GM06990 (cell line): ENCODE data around the gene TTC28.

Experiments used
- DNase-seq: peaks from one replicate; pipeline ENCODE4 v3.0.0-alpha.2; 2011; ENCODE audit not compliant: insufficient read length; ENCODE audit errors: extremely low read depth
- H3K27me3 ChIP-seq: replicated peaks from 2 replicates; pipeline ENCODE4 v1.6.0; 2011; ENCODE audit warnings: low read length; ENCODE audit not compliant: control insufficient read depth, insufficient read depth
- H3K36me3 ChIP-seq: 2 replicates; pipeline ENCODE4 v1.5.1; 2011; ENCODE audit warnings: low read length; ENCODE audit not compliant: control insufficient read depth, insufficient read depth
- H3K4me3 ChIP-seq: replicated peaks from 2 replicates; pipeline ENCODE4 v1.5.1; 2011; ENCODE audit warnings: low read depth, mild to moderate bottlenecking, control low read depth, low read length
- CTCF ChIP-seq: IDR thresholded peaks from 2 replicates; pipeline ENCODE4 v1.5.1; 2011; ENCODE audit warnings: low read length, control low read depth, mild to moderate bottlenecking, inconsistent platforms; ENCODE audit not compliant: insufficient read depth, poor library complexity, severe bottlenecking

Gene TTC28

DNA sequence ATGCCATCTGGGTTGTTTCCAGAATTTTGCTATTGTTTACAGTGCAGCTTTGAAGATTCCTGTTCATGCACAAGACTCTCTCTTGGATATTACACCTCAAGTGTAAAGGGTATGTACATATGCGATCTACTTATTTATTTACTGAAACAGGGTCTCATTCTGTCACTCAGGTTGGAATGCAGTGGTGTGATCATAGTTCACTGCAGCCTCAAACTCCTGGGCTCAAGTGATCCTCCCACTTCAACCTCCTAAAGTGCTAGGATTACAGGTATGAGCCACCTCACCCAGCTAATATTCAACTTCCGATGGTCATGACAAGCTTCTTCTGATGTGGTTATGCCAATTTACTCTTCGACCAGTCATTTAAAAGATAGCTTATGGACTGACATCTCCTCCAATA is 602.5 kb downstream of the TTC28 start:
- TF ChIP-seq CTCF: no peak
- Histone ChIP-seq H3K36me3 (no peaks in the 10 kb centered on the region), H3K27me3 (peaks cover 2% of the 10 kb centered on the region; the same call in 1 of the 2 replicates), H3K4me3 (no peak overlapping the region)
- no peak for DNase-seq

DNA sequence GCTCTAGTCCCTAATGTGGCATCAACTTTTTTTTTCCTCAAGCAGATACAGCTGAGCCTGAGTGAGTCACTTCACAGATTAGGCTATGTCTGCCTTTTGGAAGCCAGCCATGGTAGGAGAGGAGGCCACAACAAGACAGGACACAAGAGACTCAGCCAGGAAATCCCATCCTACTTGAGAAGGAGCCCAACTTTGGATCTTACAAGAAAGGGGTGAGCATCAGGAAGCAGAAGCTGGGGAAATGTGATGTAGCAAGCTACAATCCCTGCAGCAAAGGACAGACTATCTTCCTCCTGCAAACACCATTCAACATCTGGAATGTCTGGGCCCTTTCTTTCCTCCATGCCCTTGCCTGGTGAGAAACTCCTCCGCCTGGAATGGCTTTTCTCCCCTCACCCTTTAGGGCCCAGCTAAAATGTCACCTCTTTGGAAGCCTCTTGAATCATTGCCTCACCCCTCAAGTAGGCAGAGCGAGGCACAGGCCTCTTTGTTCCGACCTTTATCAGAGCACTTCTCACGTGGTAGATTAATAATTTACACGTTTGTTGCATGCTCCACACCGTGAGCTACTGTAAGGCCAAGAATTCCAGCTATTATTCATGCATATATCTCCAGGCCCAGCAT is 604.2 kb downstream of the TTC28 start:
- H3K36me3 ChIP-seq: no peaks in the 10 kb centered on the region
- no peak for DNase-seq
- H3K27me3 ChIP-seq: peaks cover 2% of the 10 kb centered on the region; the same call in 1 of the 2 replicates
- no peak for TF ChIP-seq CTCF
- no peak overlapping the region for H3K4me3 ChIP-seq

- no peak for DNase-seq
- no peak for TF ChIP-seq CTCF
- H3K27me3 ChIP-seq: peaks cover 2% of the 10 kb centered on the region; the same call in 1 of the 2 replicates
Measured at GRCh38 chr22:28074526-28074925, 605.1 kb downstream of the TTC28 start.

GRCh38 chr22:28072066-28072465 is 607.6 kb downstream of the TTC28 start:
- Histone ChIP-seq H3K4me3 (no peak overlapping the region), H3K27me3 (no peaks in the 10 kb centered on the region), H3K36me3 (no peaks in the 10 kb centered on the region)
- TF ChIP-seq CTCF: no peak
- no peak for DNase-seq

More at GRCh38 chr22:28074526-28074925, 605.1 kb downstream of the TTC28 start:
- Histone ChIP-seq H3K36me3 (no peaks in the 10 kb centered on the region), H3K4me3 (no peak overlapping the region)

GRCh38 chr22:28068826-28069225 is 610.8 kb downstream of the TTC28 start:
- TF ChIP-seq CTCF: no peak
- H3K4me3 ChIP-seq: no peak overlapping the region
- DNase-seq: no peak
- H3K36me3 ChIP-seq: no peaks in the 10 kb centered on the region
- H3K27me3 ChIP-seq: no peaks in the 10 kb centered on the region

- no peak for TF ChIP-seq CTCF
- no peaks in the 10 kb centered on the region for H3K36me3 ChIP-seq
- H3K4me3 ChIP-seq: no peak overlapping the region
- no peak for DNase-seq
- H3K27me3 ChIP-seq: no peaks in the 10 kb centered on the region
Measured at GRCh38 chr22:28064920-28065319, 614.7 kb downstream of the TTC28 start.
